Measurements from ENCODE around the gene HOXC5. TPM values are rescaled to one million over a fixed set of nuclear protein-coding genes. Genes with fewer than 3 reads are reported as not detected.

The HOXC5 gene
- total RNA-seq, 2 experiments from 2014 or later, result not detected

DNA sequence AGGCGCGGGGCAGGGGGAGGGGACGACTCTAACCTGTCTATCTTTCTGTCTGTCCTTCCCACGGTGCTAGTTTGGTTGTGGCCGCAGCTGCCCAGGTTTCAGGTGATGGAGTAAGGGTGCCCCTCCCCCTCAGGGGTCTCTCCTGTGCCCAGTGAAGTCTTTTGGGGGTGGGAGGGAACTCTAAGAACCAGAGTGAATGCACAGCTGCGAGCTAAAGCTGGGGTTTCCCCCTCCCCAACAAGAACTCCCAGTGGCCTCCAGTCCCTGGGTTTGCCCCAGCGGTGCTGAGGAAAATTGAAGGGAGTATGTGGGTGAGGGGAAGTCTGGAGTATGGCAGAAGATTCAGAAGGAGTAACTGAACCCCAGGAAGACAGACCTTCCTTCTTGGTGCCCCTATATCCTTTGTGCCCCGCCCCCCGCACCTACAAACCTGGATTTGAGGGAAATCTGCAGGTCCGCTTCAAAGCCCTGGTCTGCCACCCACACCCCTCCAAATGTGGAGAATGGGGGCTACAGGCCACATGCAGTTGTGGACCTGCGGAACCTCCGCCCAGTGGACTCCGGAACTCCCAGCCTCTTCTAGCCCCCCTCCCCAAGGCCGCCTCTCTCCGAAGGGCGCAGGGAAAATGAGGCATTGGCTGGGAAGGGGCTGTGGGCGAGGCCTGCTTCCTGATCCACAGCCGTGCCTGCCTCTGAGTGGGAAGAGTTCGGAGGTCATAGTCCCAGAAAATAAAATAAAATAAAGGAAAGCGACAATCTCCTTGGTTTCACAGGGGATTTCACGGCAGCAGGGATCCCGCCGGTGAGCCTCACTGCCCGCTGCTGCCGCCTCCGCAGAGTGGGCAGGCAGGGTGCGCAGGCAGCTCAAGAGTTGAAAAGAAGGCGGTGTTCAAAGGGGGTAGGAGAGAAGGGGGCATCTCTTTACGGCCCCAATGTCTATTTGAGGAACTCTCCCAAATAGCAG lies 36.3 kb upstream of the HOXC5 start:
- no TSS peak for BruUV-seq (replicated peaks)
- peak overlapping the region; percentile 54 for H3K4me3 ChIP-seq (ENCODE audit: low read depth, low read length, poor library complexity, severe bottlenecking)
- H3K9me2 ChIP-seq (ENCODE audit: insufficient read depth, low read length), result no peaks in the 10 kb centered on the region
- no peaks in the 10 kb centered on the region for H3K9me3 ChIP-seq (ENCODE audit: low read length)
- H3K79me2 ChIP-seq (ENCODE audit: insufficient read depth, low read depth, low read length), result no peaks in the 10 kb centered on the region
- TF ChIP-seq, protein P1, sequence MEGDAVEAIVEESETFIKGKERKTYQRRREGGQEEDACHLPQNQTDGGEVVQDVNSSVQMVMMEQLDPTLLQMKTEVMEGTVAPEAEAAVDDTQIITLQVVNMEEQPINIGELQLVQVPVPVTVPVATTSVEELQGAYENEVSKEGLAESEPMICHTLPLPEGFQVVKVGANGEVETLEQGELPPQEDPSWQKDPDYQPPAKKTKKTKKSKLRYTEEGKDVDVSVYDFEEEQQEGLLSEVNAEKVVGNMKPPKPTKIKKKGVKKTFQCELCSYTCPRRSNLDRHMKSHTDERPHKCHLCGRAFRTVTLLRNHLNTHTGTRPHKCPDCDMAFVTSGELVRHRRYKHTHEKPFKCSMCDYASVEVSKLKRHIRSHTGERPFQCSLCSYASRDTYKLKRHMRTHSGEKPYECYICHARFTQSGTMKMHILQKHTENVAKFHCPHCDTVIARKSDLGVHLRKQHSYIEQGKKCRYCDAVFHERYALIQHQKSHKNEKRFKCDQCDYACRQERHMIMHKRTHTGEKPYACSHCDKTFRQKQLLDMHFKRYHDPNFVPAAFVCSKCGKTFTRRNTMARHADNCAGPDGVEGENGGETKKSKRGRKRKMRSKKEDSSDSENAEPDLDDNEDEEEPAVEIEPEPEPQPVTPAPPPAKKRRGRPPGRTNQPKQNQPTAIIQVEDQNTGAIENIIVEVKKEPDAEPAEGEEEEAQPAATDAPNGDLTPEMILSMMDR (conservative IDR thresholded peaks at IDR 0.05; ENCODE audit: low read length), result no peak
- TF ChIP-seq EZH2phosphoT487 (IDR thresholded peaks at IDR 0.05; ENCODE audit: borderline replicate concordance, low read depth, low read length), result no peak
- H2AFZ ChIP-seq (ENCODE audit: low read length), result peak overlapping the region; percentile 44
- POLR2A ChIA-PET, result no interaction called here
- H3K27ac ChIP-seq (ENCODE audit: low read depth, low read length, poor library complexity, severe bottlenecking), result no peak overlapping the region
- peak overlapping the region; percentile 64 for H3K4me2 ChIP-seq (ENCODE audit: low read length)
- CTCF ChIA-PET (ENCODE audit: unreplicated experiment), result no interaction called here
- no peaks in the 10 kb centered on the region; the same call in 1 of the 2 replicates for H4K20me1 ChIP-seq (ENCODE audit: insufficient read depth, low read length)
- H3K4me1 ChIP-seq (ENCODE audit: insufficient read depth, low read length, poor library complexity, severe bottlenecking), result peaks cover 5% of the 10 kb centered on the region
- no peaks in the 10 kb centered on the region for H3K36me3 ChIP-seq (ENCODE audit: insufficient read depth, low read length)
- DNase-seq (ENCODE audit: low spot score), result no peak
- intact Hi-C loops (cut with micrococcal nuclease; ENCODE audit: unreplicated experiment), result no loop called here

- ChIA-PET POLR2A (no interaction called here), CTCF (ENCODE audit: unreplicated experiment) (no interaction called here)
- TF ChIP-seq, protein P1 (conservative IDR thresholded peaks at IDR 0.05; ENCODE audit: low read length), result no peak
- peak; percentile 24; the same call in 1 of the 2 replicates for TF ChIP-seq EZH2phosphoT487 (IDR thresholded peaks at IDR 0.05; ENCODE audit: borderline replicate concordance, low read depth, low read length)
- Histone ChIP-seq H3K4me3 (ENCODE audit: low read depth, low read length, poor library complexity, severe bottlenecking) (no peak overlapping the region), H3K4me2 (ENCODE audit: low read length) (no peak overlapping the region), H2AFZ (ENCODE audit: low read length) (no peak overlapping the region), H3K9me2 (ENCODE audit: insufficient read depth, low read length) (no peaks in the 10 kb centered on the region), H3K9me3 (ENCODE audit: low read length) (no peaks in the 10 kb centered on the region), H3K4me1 (ENCODE audit: insufficient read depth, low read length, poor library complexity, severe bottlenecking) (peaks cover 5% of the 10 kb centered on the region), H4K20me1 (ENCODE audit: insufficient read depth, low read length) (no peaks in the 10 kb centered on the region; the same call in 1 of the 2 replicates), H3K79me2 (ENCODE audit: insufficient read depth, low read depth, low read length) (no peaks in the 10 kb centered on the region), H3K36me3 (ENCODE audit: insufficient read depth, low read length) (no peaks in the 10 kb centered on the region), H3K27ac (ENCODE audit: low read depth, low read length, poor library complexity, severe bottlenecking) (no peak overlapping the region)
- no peak for DNase-seq (ENCODE audit: low spot score)
- intact Hi-C loops (cut with micrococcal nuclease; ENCODE audit: unreplicated experiment), result no loop called here
- BruUV-seq (replicated peaks), result no TSS peak
These were observed 35.4 kb upstream of the HOXC5 start for GRCh38 chr12:53997204-53998109.

All from OCI-LY7 (cell line).